PC-3 (cell line): ENCODE data around the gene NUDT11. TPM values are rescaled to one million over a fixed set of nuclear protein-coding genes. Genes with fewer than 3 reads are reported as not detected.
A peak's percentile ranks its signal among the peaks of the same experiment; 100 is the strongest.

Source experiments
- ATAC-seq: fragments of 200-7000 bp; cut with Tn5 transposase; 2 replicates; pipeline ENCODE4 v1.9.1; 2020; ENCODE audit warnings: mild to moderate bottlenecking, moderate library complexity
- BruUV-seq: library from RNA; stranded (reverse); fragments of 400-500 nt; replicated peaks from 2 replicates; lab custom pipeline; 2021; lab: Mats Ljungman, UMichigan
- CTCF ChIA-PET: fragments of 300-600 bp; sonication (Branson Sonifier 250); formaldehyde crosslinking; loops from one replicate; lab custom pipeline; 2022; ENCODE audit warnings: antibody characterized with exemption; lab: Charles Lee
- POLR2A ChIA-PET: fragments of 300-600 bp; sonication (Branson Sonifier 250); formaldehyde crosslinking; loops from one replicate; lab custom pipeline; 2022; ENCODE audit warnings: antibody characterized with exemption; ENCODE audit not compliant: unreplicated experiment; lab: Charles Lee
- DNase-seq: peaks from one replicate; pipeline ENCODE4 v3.0.0-alpha.2; 2015
- H2AFZ ChIP-seq: fragments of 300-600 bp; sonication (generic); 2 replicates; pipeline ENCODE4 v1.6.0; 2016; ENCODE audit warnings: antibody characterized with exemption, low read length
- H3F3A ChIP-seq: fragments of 300-600 bp; sonication (generic); one replicate; pipeline ENCODE4 v1.6.0; 2017; ENCODE audit warnings: antibody characterized with exemption, low read length, control low read depth, mild to moderate bottlenecking; ENCODE audit not compliant: unreplicated experiment
- H3K27ac ChIP-seq: fragments of 300-600 bp; sonication (generic); 2 replicates; pipeline ENCODE4 v1.5.1; 2016; ENCODE audit warnings: mild to moderate bottlenecking, low read length
- H3K27me3 ChIP-seq: fragments of 300-600 bp; sonication (generic); 2 replicates; pipeline ENCODE4 v1.6.1; 2016; ENCODE audit warnings: low read length, mixed read lengths
- H3K36me3 ChIP-seq: fragments of 300-600 bp; sonication (generic); 2 replicates; pipeline ENCODE4 v1.6.1; 2016; ENCODE audit warnings: low read depth, mixed run types, low read length, mixed read lengths
- H3K4me1 ChIP-seq: fragments of 300-600 bp; sonication (generic); 2 replicates; pipeline ENCODE4 v1.5.1; 2016; ENCODE audit warnings: low read length; ENCODE audit not compliant: insufficient read depth
- H3K4me2 ChIP-seq: fragments of 300-600 bp; sonication (generic); 2 replicates; pipeline ENCODE4 v1.6.0; 2016; ENCODE audit warnings: low read length
- H3K4me3 ChIP-seq: fragments of 300-600 bp; sonication (generic); 2 replicates; pipeline ENCODE4 v1.5.1; 2016; ENCODE audit warnings: mild to moderate bottlenecking, low read length, mixed read lengths
- H3K79me2 ChIP-seq: fragments of 300-600 bp; sonication (generic); 2 replicates; pipeline ENCODE4 v1.6.1; 2017; ENCODE audit warnings: low read length, mixed read lengths
- H3K9ac ChIP-seq: fragments of 300-600 bp; sonication (generic); 2 replicates; pipeline ENCODE4 v1.6.0; 2016; ENCODE audit warnings: mild to moderate bottlenecking, low read length
- H3K9me2 ChIP-seq: fragments of 300-600 bp; sonication (generic); replicated peaks from 2 replicates; pipeline ENCODE4 v1.6.1; 2016; ENCODE audit warnings: mixed run types, low read length, mixed read lengths
- H3K9me3 ChIP-seq: fragments of 300-600 bp; sonication (generic); 2 replicates; pipeline ENCODE4 v1.6.1; 2016; ENCODE audit warnings: low read length, mixed read lengths
- H4K20me1 ChIP-seq: fragments of 300-600 bp; sonication (generic); 2 replicates; pipeline ENCODE4 v1.6.1; 2016; ENCODE audit warnings: low read length, mixed read lengths
- CTCF ChIP-seq: fragments of 300-600 bp; sonication (generic); conservative IDR thresholded peaks from 2 replicates; pipeline ENCODE4 v1.5.1; 2017; ENCODE audit warnings: antibody characterized with exemption, low read depth, mild to moderate bottlenecking, low read length
- EZH2 ChIP-seq: fragments of 300-600 bp; sonication (generic); IDR thresholded peaks from one replicate; pipeline ENCODE4 v1.6.1; 2017; ENCODE audit warnings: antibody characterized with exemption, mild to moderate bottlenecking, low read length; ENCODE audit not compliant: unreplicated experiment
- EZH2phosphoT487 ChIP-seq: fragments of 300-600 bp; sonication (generic); IDR thresholded peaks from 2 replicates; pipeline ENCODE4 v1.6.1; 2018; ENCODE audit warnings: mild to moderate bottlenecking, antibody characterized with exemption, low read length, borderline replicate concordance
- intact Hi-C: fragments of 100-400 bp; cut with micrococcal nuclease; formaldehyde crosslinking; loops from 2 replicates; pipeline ENCODE4 v1.9.0; 2023
- total RNA-seq: library from RNA; depleted of rRNA; stranded (reverse); fragments of >200 nt; gene quantifications from 2 replicates; pipeline ENCODE4 v1.2.3, GENCODE V29; 2014

NUDT11 gene
- total RNA-seq, 1 experiment from 2014 or later, result 2.4 TPM

GRCh38 chrX:51461053-51462044 lies 35.0 kb downstream of the NUDT11 start:
- Histone ChIP-seq H3K4me3 (no peak overlapping the region), H3K27me3 (no peaks in the 10 kb centered on the region), H3K36me3 (no peaks in the 10 kb centered on the region), H3F3A (no peaks in the 10 kb centered on the region), H3K4me1 (no peaks in the 10 kb centered on the region), H3K27ac (no peak overlapping the region), H3K79me2 (no peaks in the 10 kb centered on the region), H3K4me2 (no peak overlapping the region), H2AFZ (no peak overlapping the region), H3K9me2 (no peaks in the 10 kb centered on the region), H3K9ac (no peak overlapping the region), H3K9me3 (no peaks in the 10 kb centered on the region), H4K20me1 (no peaks in the 10 kb centered on the region)
- ChIA-PET CTCF (interaction anchor here (0.6 kb wide), 1 partner anchor 199 kb away, joined by 3 read pairs; no protein-coding TSS in a partner anchor), POLR2A (no interaction called here)
- ATAC-seq, result peak; percentile 43; the same call in 1 of the 2 replicates
- intact Hi-C loops, result no loop called here
- no TSS peak for BruUV-seq
- peak; percentile 40 for DNase-seq
- peak; percentile 76 for TF ChIP-seq CTCF
- no peak for TF ChIP-seq EZH2
- TF ChIP-seq EZH2phosphoT487, result no peak

GRCh38 chrX:51459125-51459524 lies 37.3 kb downstream of the NUDT11 start:
- CTCF ChIA-PET, result interaction anchor here (0.6 kb wide), 1 partner anchor 402 kb away, joined by 3 read pairs; no protein-coding TSS in a partner anchor
- BruUV-seq, result no TSS peak
- TF ChIP-seq CTCF, result peak; percentile 69
- TF ChIP-seq EZH2, result no peak
- H3K4me1 ChIP-seq, result no peaks in the 10 kb centered on the region
- no peak overlapping the region for H2AFZ ChIP-seq
- no peaks in the 10 kb centered on the region for H4K20me1 ChIP-seq
- no peak overlapping the region for H3K9ac ChIP-seq
- peak; percentile 57 for DNase-seq
- no peaks in the 10 kb centered on the region for H3F3A ChIP-seq
- ATAC-seq, result no peak
- no peaks in the 10 kb centered on the region for H3K36me3 ChIP-seq
- intact Hi-C loops, result no loop called here
- H3K27ac ChIP-seq, result no peak overlapping the region
- POLR2A ChIA-PET, result no interaction called here
- H3K9me3 ChIP-seq, result no peaks in the 10 kb centered on the region
- H3K4me3 ChIP-seq, result no peak overlapping the region
- no peaks in the 10 kb centered on the region for H3K9me2 ChIP-seq
- no peaks in the 10 kb centered on the region for H3K79me2 ChIP-seq
- H3K27me3 ChIP-seq, result no peaks in the 10 kb centered on the region
- H3K4me2 ChIP-seq, result no peak overlapping the region

GRCh38 chrX:51456814-51457213 lies 39.6 kb downstream of the NUDT11 start:
- no peak for ATAC-seq
- no peak overlapping the region for H2AFZ ChIP-seq
- CTCF ChIA-PET, result no interaction called here

More at GRCh38 chrX:51456814-51457213, 39.6 kb downstream of the NUDT11 start:
- no peaks in the 10 kb centered on the region for H3K27me3 ChIP-seq
- peak; percentile 40 for DNase-seq
- no peaks in the 10 kb centered on the region for H3F3A ChIP-seq
- H3K9ac ChIP-seq, result no peak overlapping the region
- H3K4me1 ChIP-seq, result no peaks in the 10 kb centered on the region
- no peaks in the 10 kb centered on the region for H3K9me3 ChIP-seq
- H3K27ac ChIP-seq, result no peak overlapping the region
- POLR2A ChIA-PET, result no interaction called here
- H4K20me1 ChIP-seq, result no peaks in the 10 kb centered on the region
- intact Hi-C loops, result no loop called here
- no TSS peak for BruUV-seq
- no peaks in the 10 kb centered on the region for H3K79me2 ChIP-seq
- TF ChIP-seq EZH2phosphoT487 (no peak), EZH2 (no peak), CTCF (no peak)
- no peaks in the 10 kb centered on the region for H3K9me2 ChIP-seq
- H3K4me3 ChIP-seq, result no peak overlapping the region
- H3K4me2 ChIP-seq, result no peak overlapping the region
- no peaks in the 10 kb centered on the region for H3K36me3 ChIP-seq
